Activated CD4-positive, alpha-beta T cell treated with anti-CD3 and anti-CD28 coated beads, Interleukin-2, amount 10 ng/mL, durations not matched to agents 24 days and 14 days (primary cell): ENCODE data around the gene CISD3. TPM values are rescaled to one million over a fixed set of nuclear protein-coding genes. Genes with fewer than 3 reads are reported as not detected.

Experiments used
- DNase-seq: peaks from one replicate; pipeline ENCODE4 v3.0.0; 2022
- H3K27ac Mint-ChIP-seq: one replicate; pipeline ENCODE4 v1.8.0; 2022; ENCODE audit warnings: mild to moderate bottlenecking, mixed read lengths
- H3K27me3 Mint-ChIP-seq: one replicate; pipeline ENCODE4 v1.8.0; 2022; ENCODE audit warnings: mixed read lengths
- H3K36me3 Mint-ChIP-seq: one replicate; pipeline ENCODE4 v1.8.0; 2022; ENCODE audit warnings: low read depth, mild to moderate bottlenecking, mixed read lengths
- H3K4me1 Mint-ChIP-seq: one replicate; pipeline ENCODE4 v1.8.0; 2021; ENCODE audit warnings: mixed read lengths
- H3K4me3 Mint-ChIP-seq: one replicate; pipeline ENCODE4 v1.8.0; 2022; ENCODE audit warnings: mild to moderate bottlenecking, moderate library complexity, mixed read lengths
- H3K9me3 Mint-ChIP-seq: one replicate; pipeline ENCODE4 v1.8.0; 2021; ENCODE audit warnings: mixed read lengths
- intact Hi-C: fragments of 100-400 bp; cut with micrococcal nuclease; formaldehyde crosslinking; loops from one replicate; pipeline ENCODE4 v1.15.1; 2023
- total RNA-seq: library from RNA; stranded (reverse); gene quantifications from 2 replicates; pipeline ENCODE4 v1.2.3, GENCODE V29; 2022

Gene CISD3
- 44.0 and 46.7 TPM in 2 replicates for total RNA-seq

DNA sequence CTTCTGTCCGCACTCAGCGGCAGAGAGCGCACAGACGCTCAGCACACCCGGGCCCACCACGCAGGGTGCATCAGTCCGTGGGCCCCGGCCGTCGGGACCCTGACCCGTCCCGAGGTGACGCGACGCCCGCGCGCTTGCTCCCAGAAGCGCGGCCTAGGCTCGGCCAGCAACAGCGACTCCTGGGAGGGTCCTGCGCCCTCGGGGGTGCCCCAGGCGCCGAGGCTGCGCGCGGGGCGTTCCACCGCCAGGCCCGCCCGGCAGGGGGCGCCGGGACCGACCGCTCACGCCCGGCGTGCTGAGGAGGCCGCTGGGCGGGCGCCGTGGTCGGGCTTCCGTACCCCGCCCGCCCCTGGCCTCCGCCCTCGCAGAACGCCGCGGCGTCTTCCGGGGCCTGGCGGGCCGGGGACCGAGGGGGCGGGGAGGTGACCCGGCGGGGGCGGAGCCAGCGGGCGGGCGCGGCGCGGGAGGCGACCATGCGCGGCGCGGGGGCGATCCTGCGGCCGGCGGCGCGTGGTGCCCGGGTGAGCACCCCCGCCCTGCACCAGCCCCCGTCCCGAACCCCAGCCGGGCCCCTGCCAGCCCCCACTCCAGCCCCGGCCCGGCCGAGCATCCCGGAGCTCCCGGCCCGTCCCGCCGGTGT lies at the start of gene CISD3:
Gene CISD3 (plus strand): TSS at position 456 of the 640 bp plus-strand sequence. CDS start 18 bp downstream, at position 474.
- Mint-ChIP-seq H3K4me1 (peaks cover 72% of the 10 kb centered on the region), H3K27ac (peak within 1 kb of the TSS; percentile 95), H3K9me3 (no peaks in the 10 kb centered on the region), H3K36me3 (peaks cover 41% of the 10 kb centered on the region), H3K27me3 (no peaks in the 10 kb centered on the region), H3K4me3 (peak within 1 kb of the TSS; percentile 93)
- intact Hi-C loops = loop anchor here (1.0 to 10.0 kb wide), 3 partner anchors 21 to 175 kb away; no protein-coding TSS in a partner anchor
- DNase-seq = peak; percentile 97

DNA sequence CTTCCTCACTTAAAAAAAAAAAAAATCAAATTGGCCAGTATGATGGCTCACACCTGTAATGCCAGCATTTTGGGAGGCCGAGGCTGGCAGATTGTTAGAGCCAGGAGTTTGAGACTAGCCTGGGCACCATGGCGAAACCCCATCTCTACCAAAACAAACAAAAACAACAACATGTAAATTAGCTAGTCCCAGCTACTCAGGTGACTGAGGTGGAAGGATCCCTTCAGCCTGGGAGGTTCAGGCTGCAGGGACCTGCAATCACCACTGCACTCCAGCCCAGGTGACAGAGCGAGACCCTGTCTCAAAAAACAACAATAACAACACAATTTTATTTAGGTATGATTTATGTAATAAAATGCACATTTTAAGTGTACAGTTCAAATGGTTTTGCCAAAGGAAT lies 49.0 kb upstream of the CISD3 start:
- Mint-ChIP-seq H3K9me3 (no peaks in the 10 kb centered on the region), H3K4me3 (no peak overlapping the region), H3K4me1 (peaks cover 17% of the 10 kb centered on the region), H3K27ac (no peak overlapping the region), H3K27me3 (peaks cover 2% of the 10 kb centered on the region), H3K36me3 (no peaks in the 10 kb centered on the region)
- DNase-seq = no peak
- intact Hi-C loops = no loop called here

- no peak overlapping the region for H3K27ac Mint-ChIP-seq
- intact Hi-C loops = no loop called here
- H3K27me3 Mint-ChIP-seq = peaks cover 2% of the 10 kb centered on the region
- no peak for DNase-seq
- peaks cover 3% of the 10 kb centered on the region for H3K4me1 Mint-ChIP-seq
- H3K36me3 Mint-ChIP-seq = no peaks in the 10 kb centered on the region
- no peak overlapping the region for H3K4me3 Mint-ChIP-seq
- H3K9me3 Mint-ChIP-seq = no peaks in the 10 kb centered on the region
These were observed 44.6 kb upstream of the CISD3 start for GRCh38 chr17:38685491-38685890.

DNA sequence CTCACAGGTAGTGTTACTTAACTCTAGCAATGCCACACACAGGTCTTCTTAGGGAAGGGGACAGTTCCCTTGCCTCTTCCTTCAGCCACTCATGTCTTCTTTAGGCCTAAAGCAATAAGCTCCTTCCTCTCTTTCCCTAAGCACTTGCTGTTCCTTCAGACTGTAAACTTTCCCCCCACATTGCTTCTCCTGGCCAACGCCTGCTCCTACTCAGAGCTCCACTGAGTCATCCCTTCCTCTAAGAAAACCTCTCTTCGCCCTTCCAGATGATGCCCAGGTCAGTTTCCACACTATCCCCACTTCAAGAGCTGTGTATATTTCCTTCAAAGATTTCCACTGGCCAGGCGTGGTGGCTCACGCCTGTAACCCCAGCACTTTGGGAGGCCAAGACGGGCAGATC lies 42.9 kb upstream of the CISD3 start:
- H3K27ac Mint-ChIP-seq = peak overlapping the region; percentile 8
- H3K4me3 Mint-ChIP-seq = no peak overlapping the region
- H3K9me3 Mint-ChIP-seq = no peaks in the 10 kb centered on the region
- peaks cover 2% of the 10 kb centered on the region for H3K27me3 Mint-ChIP-seq
- no peaks in the 10 kb centered on the region for H3K36me3 Mint-ChIP-seq
- intact Hi-C loops = no loop called here
- DNase-seq = no peak
- H3K4me1 Mint-ChIP-seq = peaks cover 3% of the 10 kb centered on the region

- intact Hi-C loops = no loop called here
- Mint-ChIP-seq H3K9me3 (no peaks in the 10 kb centered on the region), H3K27ac (peak overlapping the region; percentile 17)
These were observed 39.8 kb upstream of the CISD3 start for GRCh38 chr17:38690386-38690785.

GRCh38 chr17:38691154-38691553 lies 39.0 kb upstream of the CISD3 start:
- peaks cover 5% of the 10 kb centered on the region for H3K4me1 Mint-ChIP-seq
- DNase-seq = no peak
- H3K4me3 Mint-ChIP-seq = no peak overlapping the region
- no peaks in the 10 kb centered on the region for H3K27me3 Mint-ChIP-seq
- intact Hi-C loops = no loop called here
- H3K27ac Mint-ChIP-seq = no peak overlapping the region
- H3K9me3 Mint-ChIP-seq = no peaks in the 10 kb centered on the region
- H3K36me3 Mint-ChIP-seq = no peaks in the 10 kb centered on the region

More at GRCh38 chr17:38690386-38690785, 39.8 kb upstream of the CISD3 start:
- H3K27me3 Mint-ChIP-seq = no peaks in the 10 kb centered on the region
- H3K4me3 Mint-ChIP-seq = no peak overlapping the region
- DNase-seq = no peak
- no peaks in the 10 kb centered on the region for H3K36me3 Mint-ChIP-seq
- H3K4me1 Mint-ChIP-seq = peaks cover 3% of the 10 kb centered on the region

DNA sequence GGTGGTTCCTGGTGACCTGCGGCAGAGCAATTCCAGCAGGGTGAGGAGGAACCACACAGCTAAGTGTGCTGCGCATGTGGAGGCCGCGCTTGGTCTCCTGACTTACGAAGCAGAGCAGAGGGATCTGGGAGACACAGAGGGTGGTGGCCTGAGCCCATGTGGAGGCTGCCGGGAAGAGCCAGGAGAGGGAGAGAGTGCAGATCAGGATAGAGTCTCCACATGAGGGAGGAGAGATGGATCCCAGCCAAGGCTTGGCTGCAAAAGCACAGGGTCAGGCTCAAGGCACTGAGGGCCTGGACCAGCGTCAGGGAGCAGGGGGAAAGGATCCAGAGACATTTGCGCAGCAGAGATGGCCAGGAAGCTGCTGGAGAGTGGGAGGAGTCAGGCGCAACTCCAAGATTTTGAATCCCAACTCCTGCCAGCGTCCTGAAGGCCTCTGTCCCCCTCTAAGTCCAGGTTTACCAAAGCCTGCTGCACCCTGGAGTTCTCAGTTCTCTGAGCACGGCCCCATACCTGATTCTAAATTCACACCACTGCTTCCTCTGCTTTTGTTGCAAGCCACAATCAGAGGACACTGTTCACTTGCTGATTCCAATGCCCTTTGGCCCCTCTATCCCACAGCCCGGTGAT lies 36.3 kb upstream of the CISD3 start:
- no peaks in the 10 kb centered on the region for H3K9me3 Mint-ChIP-seq
- H3K4me3 Mint-ChIP-seq = no peak overlapping the region
- no peaks in the 10 kb centered on the region for H3K27me3 Mint-ChIP-seq

DNA sequence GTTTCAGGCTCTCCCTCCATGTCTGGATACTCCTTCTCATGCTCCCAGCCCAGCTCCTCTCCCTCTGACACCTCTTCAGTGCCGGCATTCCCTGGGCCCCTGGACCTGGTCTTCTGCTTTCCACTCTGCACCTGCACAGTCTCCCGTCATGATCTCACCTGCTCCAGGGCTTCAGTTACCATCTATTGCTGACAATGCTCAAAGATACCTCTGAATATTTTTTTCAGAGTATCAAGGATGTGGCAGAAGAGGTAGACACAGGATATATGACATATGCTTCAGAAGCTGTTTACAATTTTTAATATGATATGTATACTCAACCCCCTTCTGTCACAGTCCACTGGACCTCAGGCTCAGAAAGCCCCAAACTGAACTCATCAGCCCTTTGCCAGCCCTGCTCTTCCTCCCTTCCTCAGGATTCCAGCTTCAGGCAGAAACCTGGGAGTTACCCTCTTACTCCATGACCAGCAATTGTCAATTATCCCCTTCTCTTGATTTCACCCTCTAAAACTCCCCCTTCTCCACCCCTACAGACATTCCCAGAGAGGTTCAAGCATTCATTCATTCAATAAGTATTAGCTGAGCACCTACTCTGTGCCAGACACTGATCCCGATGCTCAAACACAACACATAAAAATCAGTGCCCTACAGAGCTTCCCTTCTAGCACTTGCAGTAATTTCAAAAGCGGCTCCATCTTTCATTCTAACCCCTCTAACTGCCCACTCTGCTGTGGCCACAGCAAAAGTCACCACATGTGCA lies 32.9 kb upstream of the CISD3 start:
- Mint-ChIP-seq H3K27me3 (no peaks in the 10 kb centered on the region), H3K36me3 (peaks cover 4% of the 10 kb centered on the region), H3K4me3 (no peak overlapping the region), H3K27ac (peak overlapping the region; percentile 29), H3K4me1 (peaks cover 44% of the 10 kb centered on the region), H3K9me3 (peaks cover 4% of the 10 kb centered on the region)
- intact Hi-C loops = no loop called here
- no peak for DNase-seq

More for the DNA sequence above, 36.3 kb upstream of the CISD3 start:
- no peaks in the 10 kb centered on the region for H3K36me3 Mint-ChIP-seq
- peaks cover 19% of the 10 kb centered on the region for H3K4me1 Mint-ChIP-seq
- intact Hi-C loops = no loop called here
- DNase-seq = no peak
- H3K27ac Mint-ChIP-seq = peak overlapping the region; percentile 20

- DNase-seq = no peak
- H3K9me3 Mint-ChIP-seq = peaks cover 4% of the 10 kb centered on the region
- peaks cover 44% of the 10 kb centered on the region for H3K4me1 Mint-ChIP-seq
- peaks cover 4% of the 10 kb centered on the region for H3K36me3 Mint-ChIP-seq
- no peak overlapping the region for H3K4me3 Mint-ChIP-seq
- peak overlapping the region; percentile 63 for H3K27ac Mint-ChIP-seq
- intact Hi-C loops = no loop called here
- no peaks in the 10 kb centered on the region for H3K27me3 Mint-ChIP-seq
These were observed 31.4 kb upstream of the CISD3 start for GRCh38 chr17:38698760-38699159.

DNA sequence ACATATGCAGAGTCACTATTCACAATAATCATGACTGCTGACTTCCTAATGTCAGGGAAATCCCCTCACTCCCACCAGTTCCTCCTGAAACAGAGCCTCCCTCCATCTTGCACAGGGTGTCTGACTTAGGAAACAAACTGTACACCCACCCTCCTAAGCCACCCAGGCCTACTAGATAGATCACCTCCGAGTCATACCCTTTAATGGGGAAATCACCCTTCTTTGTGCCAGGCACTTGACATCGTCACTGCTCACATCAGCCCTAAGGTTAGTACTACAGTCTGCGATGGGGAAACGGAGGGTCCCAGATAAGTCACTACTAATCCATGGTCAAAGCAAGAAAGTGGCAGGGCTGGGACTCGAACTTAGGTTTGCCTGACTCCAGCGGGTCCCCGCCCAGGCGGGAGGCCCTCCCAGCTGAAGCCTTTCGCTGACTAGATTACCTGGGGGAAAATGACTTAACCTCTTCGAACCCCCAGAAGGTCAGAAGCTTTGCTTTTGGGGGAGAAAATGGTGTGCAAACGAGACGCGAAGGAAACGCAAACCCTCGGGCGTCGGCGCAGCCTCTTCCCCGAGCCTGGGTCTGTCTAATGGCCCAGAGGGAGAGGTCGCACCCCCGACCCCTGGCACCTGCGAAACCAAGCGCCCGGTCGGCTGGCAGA lies 28.5 kb upstream of the CISD3 start:
- Mint-ChIP-seq H3K27me3 (no peaks in the 10 kb centered on the region), H3K9me3 (peaks cover 4% of the 10 kb centered on the region), H3K36me3 (peaks cover 14% of the 10 kb centered on the region), H3K27ac (peak overlapping the region; percentile 100), H3K4me1 (peaks cover 49% of the 10 kb centered on the region), H3K4me3 (peak overlapping the region; percentile 68)
- peak; percentile 89 for DNase-seq
- intact Hi-C loops = loop anchor here (1.0 to 5.0 kb wide), 6 partner anchors 24 to 703 kb away; partner anchors contain the start of genes PSMB3 and RPL23

GRCh38 chr17:38702166-38702915 lies 27.8 kb upstream of the CISD3 start:
- Mint-ChIP-seq H3K27me3 (no peaks in the 10 kb centered on the region), H3K27ac (peak overlapping the region; percentile 100), H3K4me3 (peak overlapping the region; percentile 90), H3K9me3 (peaks cover 4% of the 10 kb centered on the region), H3K4me1 (peaks cover 47% of the 10 kb centered on the region), H3K36me3 (peaks cover 21% of the 10 kb centered on the region)
- DNase-seq = peak; percentile 93
- intact Hi-C loops = loop anchor here (5.0 kb wide), 1 partner anchor 150 kb away; the partner anchor contains the start of gene RPL23

GRCh38 chr17:38702916-38703741 lies 27.0 kb upstream of the CISD3 start:
- Mint-ChIP-seq H3K36me3 (peaks cover 29% of the 10 kb centered on the region), H3K27ac (peak overlapping the region; percentile 97), H3K9me3 (peaks cover 4% of the 10 kb centered on the region), H3K27me3 (no peaks in the 10 kb centered on the region), H3K4me3 (peak overlapping the region; percentile 90), H3K4me1 (peaks cover 49% of the 10 kb centered on the region)
- intact Hi-C loops = loop anchor here (5.0 kb wide), 1 partner anchor 149 kb away; the partner anchor contains the start of gene RPL23
- DNase-seq = peak; percentile 81
